HG03108 (cell line): Measurements from ENCODE around the gene ATP1A1.
A peak's percentile ranks its signal among the peaks of the same experiment; 100 is the strongest.

Experiments used
- ATAC-seq: cut with Tn5 transposase; IDR thresholded peaks from one replicate; pipeline ENCODE4 v1.9.1; 2021; ENCODE audit warnings: moderate library complexity; ENCODE audit not compliant: unreplicated experiment

The ATP1A1 gene

DNA sequence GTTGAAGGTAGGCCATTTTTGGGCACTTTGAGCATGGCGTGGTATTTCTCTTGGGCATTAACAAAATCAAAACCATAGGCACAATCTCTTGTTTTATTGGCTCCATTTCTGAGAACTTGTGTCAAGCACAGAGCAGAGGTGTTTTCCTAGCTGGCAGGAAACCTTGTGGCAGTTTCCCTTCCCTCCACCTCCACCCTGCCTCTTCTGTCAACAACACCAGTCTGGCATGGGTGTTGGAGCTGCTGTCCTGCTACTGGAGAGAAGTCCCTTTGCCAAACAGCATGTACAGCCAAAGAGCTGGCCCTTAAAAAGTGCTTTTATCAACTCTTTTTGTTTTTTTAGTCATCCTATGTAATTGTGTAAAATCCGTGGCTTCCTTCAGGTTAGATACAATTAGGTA is 16.0 kb downstream of the ATP1A1 start:
- no peak for ATAC-seq

GRCh38 chr1:116389686-116390085 is 16.6 kb downstream of the ATP1A1 start:
- ATAC-seq, result no peak

- ATAC-seq, result peak; percentile 57
These were observed 17.2 kb downstream of the ATP1A1 start for GRCh38 chr1:116390195-116390594.

- no peak for ATAC-seq
These were observed 18.1 kb downstream of the ATP1A1 start for GRCh38 chr1:116391185-116391584.

- ATAC-seq, result no peak
These were observed 19.8 kb downstream of the ATP1A1 start for GRCh38 chr1:116392717-116393404.

DNA sequence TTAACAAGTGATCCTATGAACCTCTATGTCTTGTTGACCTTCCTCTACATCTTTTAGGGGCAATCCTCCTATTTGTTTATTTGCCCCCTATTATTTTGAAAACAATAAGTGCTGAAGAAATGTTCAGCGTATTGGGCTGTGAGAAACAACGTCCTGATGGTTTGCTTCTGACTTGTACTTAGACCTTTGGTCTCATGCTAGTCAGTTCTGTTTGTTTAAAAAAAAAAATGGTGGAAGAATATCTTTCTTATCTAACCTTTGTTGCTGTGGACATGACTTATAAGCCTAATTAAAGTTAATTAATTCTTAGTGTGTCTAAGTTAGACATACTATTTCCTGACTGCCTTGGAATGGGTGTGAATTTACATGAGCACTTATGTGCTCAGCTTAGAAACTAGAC is 20.7 kb downstream of the ATP1A1 start:
- ATAC-seq, result no peak

DNA sequence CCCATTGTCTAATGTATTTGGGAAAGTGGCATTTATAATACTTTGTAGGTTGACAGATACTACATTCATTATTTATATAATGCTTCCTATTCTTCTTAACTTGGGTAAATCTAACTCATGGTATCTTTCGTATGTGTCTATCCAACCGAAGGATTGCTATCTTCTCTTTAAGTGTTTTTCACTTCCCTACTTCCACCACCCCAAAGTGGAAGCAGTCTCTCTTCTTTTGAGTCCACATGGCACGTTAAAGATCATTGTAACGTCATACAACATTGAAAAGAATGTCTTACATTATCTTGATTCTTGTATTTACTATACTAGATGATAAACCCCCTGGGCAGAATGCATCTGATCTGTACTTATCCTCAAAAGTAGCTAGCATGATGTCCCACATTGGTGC is 21.2 kb downstream of the ATP1A1 start:
- no peak for ATAC-seq

DNA sequence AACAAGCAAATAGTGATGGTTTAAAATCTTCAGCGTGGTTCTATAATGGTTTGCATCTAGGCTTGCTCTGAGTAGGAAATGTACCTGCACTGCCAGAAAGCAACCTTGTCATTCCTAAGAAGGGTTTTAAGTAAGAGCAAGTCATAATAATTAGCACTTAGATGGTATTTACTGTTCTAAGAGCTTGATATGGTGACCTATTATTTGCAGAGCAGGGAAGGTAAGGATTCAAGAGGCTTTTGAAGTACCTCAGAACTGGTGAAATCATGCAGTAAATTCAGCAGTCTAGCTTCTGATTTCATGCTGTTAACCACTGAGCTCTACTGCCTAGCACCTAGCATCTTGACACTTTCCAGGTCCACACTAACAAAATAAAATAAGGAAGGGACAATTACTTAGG is 23.7 kb downstream of the ATP1A1 start:
- no peak for ATAC-seq

DNA sequence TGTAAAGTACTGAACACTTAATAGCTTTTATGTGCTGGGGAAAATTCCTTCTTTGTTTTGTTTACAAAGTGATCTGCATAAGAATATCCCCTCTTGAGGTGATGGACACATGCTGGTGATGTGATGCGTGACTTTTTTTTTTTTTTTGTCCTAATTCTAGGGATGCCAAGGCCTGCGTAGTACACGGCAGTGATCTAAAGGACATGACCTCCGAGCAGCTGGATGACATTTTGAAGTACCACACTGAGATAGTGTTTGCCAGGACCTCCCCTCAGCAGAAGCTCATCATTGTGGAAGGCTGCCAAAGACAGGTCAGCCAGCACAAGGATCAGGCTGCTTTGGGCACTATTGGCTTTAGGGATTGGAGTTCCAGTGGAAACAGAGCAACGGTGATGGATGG is 24.7 kb downstream of the ATP1A1 start:
- ATAC-seq, result no peak

DNA sequence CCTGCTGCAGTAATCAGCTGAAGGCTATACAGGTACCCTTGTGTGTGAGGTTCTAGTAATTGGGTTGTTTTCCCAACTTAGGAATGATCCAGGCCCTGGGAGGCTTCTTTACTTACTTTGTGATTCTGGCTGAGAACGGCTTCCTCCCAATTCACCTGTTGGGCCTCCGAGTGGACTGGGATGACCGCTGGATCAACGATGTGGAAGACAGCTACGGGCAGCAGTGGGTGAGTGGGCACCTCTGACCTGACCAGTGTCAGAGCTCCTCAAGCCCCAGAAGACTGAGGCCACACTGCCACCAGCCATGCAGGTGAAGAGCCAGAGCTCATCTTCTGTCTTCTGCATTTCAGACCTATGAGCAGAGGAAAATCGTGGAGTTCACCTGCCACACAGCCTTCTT is 27.7 kb downstream of the ATP1A1 start:
- ATAC-seq, result no peak

- no peak for ATAC-seq
These were observed 28.7 kb downstream of the ATP1A1 start for GRCh38 chr1:116401646-116402176.

- ATAC-seq, result no peak
These were observed 29.3 kb downstream of the ATP1A1 start for GRCh38 chr1:116402333-116402732.

DNA sequence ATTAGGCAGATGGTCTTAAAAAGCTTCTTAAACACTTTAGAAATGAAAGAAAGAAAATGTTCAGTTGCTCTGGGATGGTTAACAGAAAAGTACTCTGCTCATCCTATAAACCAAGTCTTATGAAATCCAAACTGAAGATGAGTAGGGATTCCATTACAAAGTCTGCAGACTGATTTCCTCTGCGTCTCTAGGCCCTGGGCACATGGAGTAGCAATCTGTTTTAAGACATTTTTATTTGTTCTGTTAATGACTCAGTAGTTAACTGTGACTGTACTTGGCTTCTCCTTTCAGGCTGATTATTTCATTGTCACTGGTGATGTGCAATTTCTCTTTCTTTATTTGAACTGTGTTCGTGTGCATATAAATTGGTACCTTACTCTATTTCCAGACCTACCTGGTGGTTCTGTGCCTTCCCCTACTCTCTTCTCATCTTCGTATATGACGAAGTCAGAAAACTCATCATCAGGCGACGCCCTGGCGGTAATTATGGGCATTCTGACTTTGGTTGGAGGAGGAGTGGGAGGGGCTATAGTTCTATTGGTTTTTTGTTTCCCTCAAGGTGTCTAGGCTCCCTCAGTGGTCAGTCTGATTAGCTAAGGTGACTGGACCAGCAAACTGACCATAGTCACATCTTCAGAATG is 30.6 kb downstream of the ATP1A1 start:
- no peak for ATAC-seq

GRCh38 chr1:116404699-116405098 is 31.7 kb downstream of the ATP1A1 start:
- ATAC-seq, result no peak

- no peak for ATAC-seq
These were observed 32.4 kb downstream of the ATP1A1 start for GRCh38 chr1:116405241-116406135.

DNA sequence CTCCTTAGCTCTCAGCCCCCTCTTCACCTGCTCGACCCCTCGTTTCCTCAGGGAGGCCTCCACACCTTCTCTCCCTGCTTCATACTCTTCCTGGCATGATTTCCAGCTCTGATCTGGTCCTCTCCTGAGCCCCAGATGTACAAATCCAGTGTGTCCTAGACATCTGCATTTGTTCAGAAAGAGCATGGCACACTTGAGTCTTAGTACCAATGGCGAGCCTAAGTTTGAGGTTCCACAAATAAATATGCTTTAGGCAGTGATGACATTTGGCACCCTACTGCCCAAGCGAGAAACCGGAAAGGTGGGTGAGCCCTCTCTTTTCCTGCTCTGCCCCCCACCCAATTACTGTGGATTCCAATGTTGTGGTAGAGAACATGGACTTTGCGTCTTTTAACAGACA is 34.0 kb downstream of the ATP1A1 start:
- ATAC-seq, result no peak

DNA sequence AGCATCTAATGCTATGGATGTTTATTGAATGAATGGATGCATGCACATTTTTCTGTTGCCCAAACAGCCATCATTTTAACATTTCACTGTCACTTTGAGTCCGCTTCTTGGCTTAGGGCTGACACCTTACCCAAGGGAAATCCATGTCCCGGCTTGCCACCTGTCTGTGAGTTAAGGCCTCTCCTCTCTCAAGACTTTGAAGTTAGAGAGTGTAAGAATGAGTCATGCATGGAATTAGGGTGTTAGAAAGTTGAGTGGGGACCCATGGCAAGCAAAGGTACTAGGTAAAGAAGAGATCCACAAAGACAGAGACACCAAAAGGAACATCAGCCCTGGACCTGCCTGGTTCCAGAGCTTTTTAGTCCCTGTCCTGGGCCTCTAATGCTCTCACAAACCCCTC is 35.1 kb downstream of the ATP1A1 start:
- ATAC-seq, result no peak

DNA sequence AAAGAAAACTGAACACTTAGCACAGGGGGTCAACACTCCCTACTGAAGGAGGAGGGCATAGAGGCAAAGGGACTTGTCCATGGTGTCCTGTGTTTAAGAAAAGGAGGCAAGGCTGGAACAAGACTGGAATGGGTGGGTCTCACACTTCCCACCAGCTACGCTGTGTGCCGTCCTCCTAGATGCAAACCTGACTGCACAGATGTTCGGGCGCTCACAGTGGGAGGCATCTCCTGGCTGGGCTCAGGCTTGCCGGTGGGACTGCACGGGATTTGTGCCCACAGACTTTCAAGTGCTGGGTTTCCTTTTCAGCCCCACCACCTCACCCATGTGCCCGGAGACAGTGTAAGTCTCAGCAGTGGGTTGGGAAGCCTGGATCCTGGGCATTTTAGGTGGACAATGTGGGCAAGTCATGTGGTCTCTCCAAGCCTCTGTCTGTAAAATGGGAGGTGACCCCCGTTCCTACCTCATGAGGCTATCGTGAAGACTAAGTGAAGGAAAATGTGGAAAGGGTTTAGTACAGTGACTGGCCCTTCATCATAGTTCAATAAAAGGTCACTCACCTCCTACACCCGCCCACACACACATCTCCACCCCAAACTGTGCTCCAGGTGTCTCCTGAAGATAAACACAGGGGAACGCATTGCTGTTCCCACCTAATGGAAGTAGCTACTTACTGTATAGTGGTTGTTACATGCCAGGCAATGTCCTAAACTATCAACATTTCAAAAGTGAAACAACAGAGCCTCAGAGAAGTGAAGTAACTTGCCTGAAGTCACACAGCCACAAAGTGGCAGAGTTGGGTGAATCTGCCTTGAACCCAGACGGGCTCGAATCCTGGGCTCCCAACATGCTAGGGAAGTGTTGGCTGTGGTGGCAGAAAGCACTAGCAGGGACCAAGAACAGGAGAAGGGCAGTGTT is 36.0 kb downstream of the ATP1A1 start:
- ATAC-seq, result no peak

DNA sequence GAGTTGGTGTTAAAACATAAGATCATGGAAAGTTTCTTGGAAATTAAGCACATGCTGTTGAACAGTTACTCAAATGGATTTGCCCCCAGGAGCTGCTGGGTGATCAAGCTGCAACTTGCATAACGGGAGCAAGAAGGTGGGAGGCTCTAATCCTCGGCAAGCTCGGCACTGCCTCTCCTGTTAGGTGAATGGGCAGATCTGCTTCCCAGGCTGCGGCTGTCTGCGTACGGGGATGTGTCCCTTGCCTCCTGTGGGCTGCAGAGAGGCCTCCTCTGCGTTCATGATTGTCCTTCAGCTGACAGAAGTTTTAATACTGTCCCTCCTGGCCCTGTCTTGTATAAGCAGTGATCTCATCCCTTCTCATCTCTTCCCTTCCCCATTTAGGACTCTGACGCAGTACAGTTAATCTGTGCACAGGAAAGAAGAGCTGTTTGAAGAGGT is 36.7 kb downstream of the ATP1A1 start:
- ATAC-seq, result no peak

DNA sequence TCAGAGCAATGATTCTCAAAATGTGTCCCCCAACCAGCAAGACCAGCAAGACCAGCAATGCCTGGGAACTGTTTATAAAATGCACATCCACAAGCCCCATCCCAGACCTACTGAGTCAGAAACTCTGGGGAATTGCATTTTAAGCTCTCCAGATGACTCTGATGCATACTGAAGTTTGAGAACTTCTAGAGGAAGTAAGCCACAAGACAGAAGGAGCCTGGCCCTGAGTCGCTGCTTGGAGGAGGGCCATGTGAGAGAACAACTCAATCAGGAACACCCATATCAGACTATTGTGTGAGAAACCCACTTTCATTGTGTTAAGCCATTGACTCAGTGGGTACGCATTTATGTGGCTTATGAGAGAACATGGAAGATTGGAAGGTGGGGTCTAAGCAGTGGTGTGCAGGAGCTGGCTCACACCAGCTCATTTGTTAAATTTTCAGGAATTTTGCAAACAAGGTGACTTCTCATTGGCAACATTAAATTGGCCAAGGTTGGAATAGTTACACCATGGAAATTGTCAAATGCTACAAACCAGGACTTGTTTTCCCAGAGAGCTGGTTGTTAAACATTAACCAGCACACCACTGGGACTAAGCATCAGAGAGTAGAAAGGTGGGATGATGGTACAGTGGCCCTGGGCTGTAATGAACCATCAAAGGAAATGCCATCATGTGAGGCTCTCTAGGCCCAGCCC is 38.9 kb downstream of the ATP1A1 start:
- ATAC-seq, result no peak
